Measurements from ENCODE around the gene HOXB4. TPM values are rescaled to one million over a fixed set of nuclear protein-coding genes. Genes with fewer than 3 reads are reported as not detected.

HOXB4 gene
- total RNA-seq, 2 experiments from 2014 or later: 7.4 to 8.9 TPM

- no peaks in the 10 kb centered on the region for H3K9me2 ChIP-seq (ENCODE audit: insufficient read depth, low read length)
- no peak for DNase-seq (ENCODE audit: low spot score)
- no peaks in the 10 kb centered on the region for H3K4me1 ChIP-seq (ENCODE audit: insufficient read depth, low read length, poor library complexity, severe bottlenecking)
- H4K20me1 ChIP-seq (ENCODE audit: insufficient read depth, low read length): no peaks in the 10 kb centered on the region
- H3K4me2 ChIP-seq (ENCODE audit: low read length): no peak overlapping the region
- no peaks in the 10 kb centered on the region for H3K36me3 ChIP-seq (ENCODE audit: insufficient read depth, low read length)
- no peak overlapping the region for H2AFZ ChIP-seq (ENCODE audit: low read length)
- no peak overlapping the region for H3K4me3 ChIP-seq (ENCODE audit: low read depth, low read length, poor library complexity, severe bottlenecking)
- CTCF ChIA-PET (ENCODE audit: unreplicated experiment): no interaction called here
- no peaks in the 10 kb centered on the region for H3K9me3 ChIP-seq (ENCODE audit: low read length)
- H3K79me2 ChIP-seq (ENCODE audit: insufficient read depth, low read depth, low read length): no peaks in the 10 kb centered on the region
- POLR2A ChIA-PET: no interaction called here
- intact Hi-C loops (cut with micrococcal nuclease; ENCODE audit: unreplicated experiment): no loop called here
- no peak overlapping the region for H3K27ac ChIP-seq (ENCODE audit: low read depth, low read length, poor library complexity, severe bottlenecking)
- BruUV-seq (replicated peaks): no TSS peak
- TF ChIP-seq CTCF (conservative IDR thresholded peaks at IDR 0.05; ENCODE audit: low read length) (no peak), EZH2phosphoT487 (IDR thresholded peaks at IDR 0.05; ENCODE audit: borderline replicate concordance, low read depth, low read length) (no peak)
Observed at GRCh38 chr17:48569674-48570324, 8.4 kb downstream of the HOXB4 start.

GRCh38 chr17:48569240-48569582 is 8.9 kb downstream of the HOXB4 start:
- CTCF ChIA-PET (ENCODE audit: unreplicated experiment): no interaction called here

More at GRCh38 chr17:48569240-48569582, 8.9 kb downstream of the HOXB4 start:
- Histone ChIP-seq H3K9me3 (ENCODE audit: low read length) (no peaks in the 10 kb centered on the region), H3K4me2 (ENCODE audit: low read length) (no peak overlapping the region), H3K9me2 (ENCODE audit: insufficient read depth, low read length) (no peaks in the 10 kb centered on the region), H2AFZ (ENCODE audit: low read length) (no peak overlapping the region), H3K4me1 (ENCODE audit: insufficient read depth, low read length, poor library complexity, severe bottlenecking) (no peaks in the 10 kb centered on the region), H3K36me3 (ENCODE audit: insufficient read depth, low read length) (no peaks in the 10 kb centered on the region), H4K20me1 (ENCODE audit: insufficient read depth, low read length) (no peaks in the 10 kb centered on the region), H3K79me2 (ENCODE audit: insufficient read depth, low read depth, low read length) (no peaks in the 10 kb centered on the region), H3K27ac (ENCODE audit: low read depth, low read length, poor library complexity, severe bottlenecking) (no peak overlapping the region), H3K4me3 (ENCODE audit: low read depth, low read length, poor library complexity, severe bottlenecking) (no peak overlapping the region)
- DNase-seq (ENCODE audit: low spot score): no peak
- BruUV-seq (replicated peaks): no TSS peak
- no peak for TF ChIP-seq EZH2phosphoT487 (IDR thresholded peaks at IDR 0.05; ENCODE audit: borderline replicate concordance, low read depth, low read length)
- no peak for TF ChIP-seq CTCF (conservative IDR thresholded peaks at IDR 0.05; ENCODE audit: low read length)
- POLR2A ChIA-PET: no interaction called here
- intact Hi-C loops (cut with micrococcal nuclease; ENCODE audit: unreplicated experiment): no loop called here

Data from OCI-LY7 (cell line).